NCI-H1092 treated with DMSO at 0.1 percent for 48 hours (cell line): ENCODE measurements around the gene MDN1.
"Not testable (repeated sequence)": the region's sequence is repeated elsewhere in the genome, so short reads cannot be mapped to it uniquely, and the experiment has no call there.

Source experiments
- DNase-seq: peaks from one replicate; lab custom pipeline; 2025; lab: John Stamatoyannopoulos, UW

The MDN1 gene

GRCh38 chr6:89826029-89826528 lies 6.5 kb upstream of the MDN1 start:
- DNase-seq: no peak

- DNase-seq: peak; percentile 37
Measured at GRCh38 chr6:89818977-89819335, 638 bp downstream of the MDN1 start.

GRCh38 chr6:89817481-89817880 lies 2.1 kb downstream of the MDN1 start:
- DNase-seq: no peak

DNA sequence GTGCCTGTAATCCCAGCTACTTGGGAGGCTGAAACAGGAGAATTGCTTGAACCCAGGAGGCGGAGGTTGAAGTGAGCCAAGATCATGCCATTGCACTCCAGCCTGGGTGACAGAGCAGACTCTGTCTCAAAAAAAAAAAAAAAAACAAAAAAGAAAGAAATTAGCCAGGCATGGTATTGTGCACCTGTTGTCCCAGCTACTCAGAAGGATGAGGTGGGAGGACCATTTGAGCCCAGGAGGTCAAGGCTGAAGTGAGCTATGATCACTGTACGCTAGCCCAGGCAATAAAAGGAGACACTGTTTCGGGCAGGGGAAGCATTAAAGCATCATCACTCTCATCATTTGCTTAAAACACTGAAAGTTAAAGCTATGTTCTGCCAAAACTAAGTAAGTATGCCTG lies 6.2 kb downstream of the MDN1 start:
- DNase-seq: not testable (repeated sequence)

DNA sequence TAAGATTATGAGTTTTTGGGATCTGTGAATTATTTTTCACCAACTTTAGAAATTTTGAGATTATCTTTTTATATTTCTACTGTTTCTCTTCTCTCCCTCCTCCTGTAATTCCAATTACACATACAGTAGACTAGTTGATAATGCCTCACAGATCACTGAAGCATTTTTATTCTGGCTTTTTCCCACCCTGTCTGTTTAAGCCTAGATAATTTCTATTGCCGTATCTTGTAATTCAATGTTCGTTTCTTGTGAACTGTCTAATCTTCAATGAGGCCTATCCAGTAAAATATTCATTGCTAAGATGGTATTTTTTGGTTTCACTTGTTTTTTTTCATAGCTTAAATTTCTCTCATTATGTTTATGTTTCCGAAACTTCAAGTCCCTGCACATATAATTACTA lies 12.0 kb downstream of the MDN1 start:
- no peak for DNase-seq

GRCh38 chr6:89805814-89806371 lies 13.7 kb downstream of the MDN1 start:
- no peak for DNase-seq

GRCh38 chr6:89803271-89803670 lies 16.3 kb downstream of the MDN1 start:
- no peak for DNase-seq

DNA sequence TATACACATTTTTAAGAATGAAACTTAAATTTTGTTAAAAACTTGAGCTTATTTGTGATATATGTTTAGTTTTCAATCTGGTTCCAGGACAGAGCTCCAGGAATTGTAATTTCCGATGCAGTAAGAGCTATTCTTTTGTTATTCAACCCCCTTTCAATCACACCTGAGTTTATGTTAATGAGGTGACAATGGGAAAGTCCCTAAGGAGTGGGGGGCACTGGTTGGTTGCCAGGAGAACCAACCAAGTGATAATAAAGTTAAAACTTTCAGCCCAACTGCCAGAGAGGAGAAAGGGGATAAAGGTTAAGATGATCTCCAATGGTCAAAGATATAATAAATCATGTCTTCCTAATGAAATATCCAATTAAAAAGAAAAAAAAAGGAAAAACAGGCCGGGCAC lies 19.8 kb downstream of the MDN1 start:
- DNase-seq: no peak

DNA sequence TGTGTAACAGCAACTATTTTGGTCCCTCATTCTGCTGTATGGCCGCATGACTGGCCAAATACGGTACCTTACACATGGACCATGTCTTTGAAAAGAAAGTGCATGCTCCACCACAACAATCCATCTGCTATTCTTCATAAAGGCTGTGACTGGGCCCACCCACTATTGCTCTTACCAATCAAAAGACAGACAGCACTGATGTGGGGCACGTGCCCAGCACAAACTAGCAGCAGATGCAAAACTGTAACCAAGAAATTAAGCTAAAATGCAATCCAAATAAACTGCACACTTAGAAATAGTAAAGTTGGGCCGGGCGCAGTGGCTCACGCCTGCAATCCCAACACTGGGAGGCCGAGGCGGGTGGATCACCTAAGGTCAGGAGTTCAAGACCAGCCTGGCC lies 20.5 kb downstream of the MDN1 start:
- DNase-seq: no peak

GRCh38 chr6:89797317-89797716 lies 22.3 kb downstream of the MDN1 start:
- no peak for DNase-seq

GRCh38 chr6:89794324-89794723 lies 25.3 kb downstream of the MDN1 start:
- DNase-seq: no peak

- DNase-seq: no peak
Measured at GRCh38 chr6:89793586-89793985, 26.0 kb downstream of the MDN1 start.

DNA sequence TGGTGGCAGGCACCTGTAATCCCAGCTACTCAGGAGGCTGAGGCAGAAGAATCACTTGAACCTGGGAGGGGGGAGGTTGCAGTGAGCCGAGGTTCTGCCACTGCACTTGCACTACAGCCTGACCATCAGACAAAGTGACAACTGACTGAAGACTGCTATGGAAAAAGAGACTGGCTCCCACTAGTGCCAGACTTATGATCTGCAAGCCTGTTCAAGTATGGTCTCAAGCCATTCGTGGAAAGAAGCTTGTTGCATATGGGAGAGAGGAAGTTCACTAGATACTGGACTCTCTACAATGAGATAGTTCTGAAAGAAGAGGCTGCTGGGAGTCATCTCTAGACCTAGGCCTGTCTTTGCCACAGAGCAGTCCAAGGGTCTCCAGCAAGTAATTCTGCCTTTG lies 26.7 kb downstream of the MDN1 start:
- no peak for DNase-seq

- no peak for DNase-seq
Measured at GRCh38 chr6:89790403-89790802, 29.2 kb downstream of the MDN1 start.

GRCh38 chr6:89789980-89790379 lies 29.6 kb downstream of the MDN1 start:
- no peak for DNase-seq

GRCh38 chr6:89787660-89788328 lies 31.8 kb downstream of the MDN1 start:
- no peak for DNase-seq

DNA sequence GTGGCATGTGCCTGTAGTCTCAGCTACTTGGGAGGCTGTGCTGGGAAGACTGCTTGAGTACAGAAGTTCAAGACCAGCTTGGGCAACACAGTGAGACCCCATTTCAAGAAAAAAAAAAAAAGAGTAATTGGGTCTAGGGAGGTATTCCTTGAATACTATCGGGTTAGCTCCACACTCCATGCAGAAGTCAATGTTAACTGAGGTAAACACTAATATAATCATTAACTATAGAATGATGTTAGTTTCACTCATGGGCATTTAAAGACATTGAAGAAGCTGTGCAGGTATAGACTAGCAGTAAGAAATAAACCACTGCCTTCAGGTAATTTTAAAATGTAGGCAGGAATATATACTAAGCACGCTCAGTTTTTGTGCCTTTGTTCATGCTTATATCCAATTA lies 32.6 kb downstream of the MDN1 start:
- DNase-seq: no peak

GRCh38 chr6:89784838-89785237 lies 34.8 kb downstream of the MDN1 start:
- DNase-seq: no peak

GRCh38 chr6:89783293-89783692 lies 36.3 kb downstream of the MDN1 start:
- not testable (repeated sequence) for DNase-seq

GRCh38 chr6:89782222-89782621 lies 37.4 kb downstream of the MDN1 start:
- DNase-seq: no peak

- DNase-seq: no peak
Measured at GRCh38 chr6:89781070-89782034, 38.2 kb downstream of the MDN1 start.

- DNase-seq: no peak
Measured at GRCh38 chr6:89777455-89777854, 42.1 kb downstream of the MDN1 start.
